ENCODE measurements around the gene WDTC1. TPM values are rescaled to one million over a fixed set of nuclear protein-coding genes. Genes with fewer than 3 reads are reported as not detected.

Gene WDTC1
- polyA plus RNA-seq, 1 donor (not counting 4 experiments of a cell fraction or from before 2014, with no cell fraction given), result 5.1 TPM

DNA sequence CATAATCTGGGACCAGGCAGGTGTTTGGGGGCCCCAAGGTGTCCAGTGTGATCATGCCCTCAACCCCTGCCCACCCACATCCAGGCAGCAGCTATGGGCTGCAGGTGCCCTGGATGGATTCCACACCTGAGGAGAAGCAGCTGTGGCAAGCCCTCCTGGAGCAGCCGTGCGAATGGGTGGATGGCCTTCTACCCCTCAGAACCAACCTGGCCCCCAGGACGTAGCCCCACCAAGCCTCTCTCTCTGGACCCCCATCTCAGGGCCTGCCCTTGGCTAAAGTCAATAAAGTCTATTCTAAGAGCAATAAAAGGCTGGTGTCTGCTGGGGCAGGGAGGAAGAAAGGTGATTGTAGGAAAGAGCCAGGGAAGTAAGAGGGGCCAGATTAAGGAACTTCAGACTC, 119.2 kb downstream of the WDTC1 start:
- DNase-seq (ENCODE audit: low read depth, low spot score) (no peak), FAIRE-seq (no peak)
- H3K9me1 ChIP-seq (ENCODE audit: control insufficient read depth, extremely low read depth, insufficient read depth, low read length), result no peaks in the 10 kb centered on the region
- no peaks in the 10 kb centered on the region for H3K9me3 ChIP-seq (ENCODE audit: control insufficient read depth, low read depth, low read length)
- no peak overlapping the region for H3K4me3 ChIP-seq (ENCODE audit: control insufficient read depth in 2 of 3, extremely low read depth in 1 of 3, insufficient read depth in 2 of 3, low read depth in 1 of 3, low read length in 3 of 3)
- dilution Hi-C loops (cut with MboI; ENCODE audit: extremely low pct_ligation_motif_present, low sequenced_read_pairs), result no loop called here
- H4K20me1 ChIP-seq (ENCODE audit: control insufficient read depth, extremely low read depth, insufficient read depth, low read length), result peaks cover 3% of the 10 kb centered on the region
- no peak overlapping the region for H3K4me2 ChIP-seq (ENCODE audit: control insufficient read depth, extremely low read depth, insufficient read depth, low read depth, low read length)
- no peaks in the 10 kb centered on the region for H3K27me3 ChIP-seq (ENCODE audit: control insufficient read depth, extremely low read depth, insufficient read depth, low read length)
- no peak overlapping the region for H3K9ac ChIP-seq (ENCODE audit: control insufficient read depth, extremely low read depth, insufficient read depth, low read length)
- peaks cover 20 to 23% of the 10 kb centered on the region in 2 experiments for H3K36me3 ChIP-seq (ENCODE audit: control insufficient read depth in 2 of 2, extremely low read depth in 1 of 2, insufficient read depth in 2 of 2, low read length in 2 of 2)
- H2AFZ ChIP-seq (ENCODE audit: control insufficient read depth, low read length), result no peak overlapping the region
- peaks cover 15% of the 10 kb centered on the region for H3K4me1 ChIP-seq (ENCODE audit: control insufficient read depth, extremely low read depth, insufficient read depth, low read length)
- no peak overlapping the region for H3K27ac ChIP-seq (ENCODE audit: control insufficient read depth, insufficient read depth, low read length)
- TF ChIP-seq EZH2 (IDR thresholded peaks at IDR 0.05; ENCODE audit: low read length), result no peak
- TF ChIP-seq, protein P1, sequence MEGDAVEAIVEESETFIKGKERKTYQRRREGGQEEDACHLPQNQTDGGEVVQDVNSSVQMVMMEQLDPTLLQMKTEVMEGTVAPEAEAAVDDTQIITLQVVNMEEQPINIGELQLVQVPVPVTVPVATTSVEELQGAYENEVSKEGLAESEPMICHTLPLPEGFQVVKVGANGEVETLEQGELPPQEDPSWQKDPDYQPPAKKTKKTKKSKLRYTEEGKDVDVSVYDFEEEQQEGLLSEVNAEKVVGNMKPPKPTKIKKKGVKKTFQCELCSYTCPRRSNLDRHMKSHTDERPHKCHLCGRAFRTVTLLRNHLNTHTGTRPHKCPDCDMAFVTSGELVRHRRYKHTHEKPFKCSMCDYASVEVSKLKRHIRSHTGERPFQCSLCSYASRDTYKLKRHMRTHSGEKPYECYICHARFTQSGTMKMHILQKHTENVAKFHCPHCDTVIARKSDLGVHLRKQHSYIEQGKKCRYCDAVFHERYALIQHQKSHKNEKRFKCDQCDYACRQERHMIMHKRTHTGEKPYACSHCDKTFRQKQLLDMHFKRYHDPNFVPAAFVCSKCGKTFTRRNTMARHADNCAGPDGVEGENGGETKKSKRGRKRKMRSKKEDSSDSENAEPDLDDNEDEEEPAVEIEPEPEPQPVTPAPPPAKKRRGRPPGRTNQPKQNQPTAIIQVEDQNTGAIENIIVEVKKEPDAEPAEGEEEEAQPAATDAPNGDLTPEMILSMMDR (optimal IDR thresholded peaks at IDR 0.05 in 1 of 3, IDR thresholded peaks at IDR 0.05 in 1 of 3, conservative IDR thresholded peaks at IDR 0.05 in 1 of 3; ENCODE audit: extremely low read depth in 1 of 3, insufficient read depth in 2 of 3, low read length in 3 of 3), result no peak
- no peaks in the 10 kb centered on the region for H3K79me2 ChIP-seq (ENCODE audit: control insufficient read depth, insufficient read depth, low read length)

DNA sequence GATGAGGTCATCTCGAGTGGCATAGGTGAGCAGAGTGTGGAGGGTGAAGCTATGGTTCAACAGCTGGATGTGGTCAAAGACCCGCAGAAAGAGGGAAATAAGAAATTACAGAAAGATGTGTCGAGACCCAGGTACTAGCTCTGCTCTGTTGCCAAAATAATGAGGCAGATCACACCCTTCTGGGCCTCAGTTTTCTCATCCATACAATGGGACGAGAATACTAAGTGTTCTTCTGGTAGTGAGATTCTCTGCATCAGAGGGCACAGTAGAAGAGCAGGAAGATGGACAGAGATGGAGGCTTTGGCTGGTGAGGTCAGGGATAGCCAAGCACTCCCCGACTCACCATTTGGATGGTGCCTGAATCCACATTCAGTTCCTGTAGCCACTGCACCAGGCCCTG, 121.3 kb downstream of the WDTC1 start:
- Histone ChIP-seq H2AFZ (ENCODE audit: control insufficient read depth, low read length) (no peak overlapping the region), H3K9me3 (ENCODE audit: control insufficient read depth, low read depth, low read length) (no peaks in the 10 kb centered on the region), H3K27me3 (ENCODE audit: control insufficient read depth, extremely low read depth, insufficient read depth, low read length) (no peaks in the 10 kb centered on the region), H3K4me2 (ENCODE audit: control insufficient read depth, extremely low read depth, insufficient read depth, low read depth, low read length) (no peak overlapping the region), H3K9me1 (ENCODE audit: control insufficient read depth, extremely low read depth, insufficient read depth, low read length) (no peaks in the 10 kb centered on the region), H3K4me1 (ENCODE audit: control insufficient read depth, extremely low read depth, insufficient read depth, low read length) (peaks cover 6% of the 10 kb centered on the region), H3K4me3 (ENCODE audit: control insufficient read depth in 2 of 3, extremely low read depth in 1 of 3, insufficient read depth in 2 of 3, low read depth in 1 of 3, low read length in 3 of 3) (no peak overlapping the region), H3K36me3 (ENCODE audit: control insufficient read depth in 2 of 2, extremely low read depth in 1 of 2, insufficient read depth in 2 of 2, low read length in 2 of 2) (peaks cover 13 to 31% of the 10 kb centered on the region in 2 experiments), H4K20me1 (ENCODE audit: control insufficient read depth, extremely low read depth, insufficient read depth, low read length) (peaks cover 3% of the 10 kb centered on the region), H3K79me2 (ENCODE audit: control insufficient read depth, insufficient read depth, low read length) (no peaks in the 10 kb centered on the region), H3K9ac (ENCODE audit: control insufficient read depth, extremely low read depth, insufficient read depth, low read length) (no peak overlapping the region), H3K27ac (ENCODE audit: control insufficient read depth, insufficient read depth, low read length) (no peak overlapping the region)
- TF ChIP-seq, protein P1 (optimal IDR thresholded peaks at IDR 0.05 in 1 of 3, IDR thresholded peaks at IDR 0.05 in 1 of 3, conservative IDR thresholded peaks at IDR 0.05 in 1 of 3; ENCODE audit: extremely low read depth in 1 of 3, insufficient read depth in 2 of 3, low read length in 3 of 3), result no peak
- TF ChIP-seq EZH2 (IDR thresholded peaks at IDR 0.05; ENCODE audit: low read length), result no peak
- FAIRE-seq, result no peak
- dilution Hi-C loops (cut with MboI; ENCODE audit: extremely low pct_ligation_motif_present, low sequenced_read_pairs), result no loop called here
- no peak for DNase-seq (ENCODE audit: low read depth, low spot score)
